GM19397 (cell line): ENCODE data around the gene AEBP2.
"Not testable (repeated sequence)": the region's sequence is repeated elsewhere in the genome, so short reads cannot be mapped to it uniquely, and the experiment has no call there.

Source experiments
- ATAC-seq: cut with Tn5 transposase; IDR thresholded peaks from one replicate; pipeline ENCODE4 v1.9.1; 2021; ENCODE audit warnings: mild to moderate bottlenecking, moderate library complexity; ENCODE audit not compliant: unreplicated experiment

Gene AEBP2

GRCh38 chr12:19546611-19547162, 107.4 kb downstream of the AEBP2 start:
- ATAC-seq: no peak

GRCh38 chr12:19547271-19547671, 108.0 kb downstream of the AEBP2 start:
- no peak for ATAC-seq

GRCh38 chr12:19548834-19549233, 109.5 kb downstream of the AEBP2 start:
- no peak for ATAC-seq

GRCh38 chr12:19550626-19551025, 111.3 kb downstream of the AEBP2 start:
- ATAC-seq: no peak

GRCh38 chr12:19552441-19553097, 113.3 kb downstream of the AEBP2 start:
- ATAC-seq: not testable (repeated sequence)

- ATAC-seq: no peak
Measured at GRCh38 chr12:19553175-19553574, 113.9 kb downstream of the AEBP2 start.

- no peak for ATAC-seq
Measured at GRCh38 chr12:19561411-19561961, 122.2 kb downstream of the AEBP2 start.
